CD4-positive, alpha-beta T cell treated with Interleukin-10 for 1 hour (primary cell): ENCODE data around the gene CTNNA2.

Experiments used
- DNase-seq: peaks from one replicate; pipeline ENCODE4 v3.0.0-alpha.2; 2020

Gene CTNNA2

DNA sequence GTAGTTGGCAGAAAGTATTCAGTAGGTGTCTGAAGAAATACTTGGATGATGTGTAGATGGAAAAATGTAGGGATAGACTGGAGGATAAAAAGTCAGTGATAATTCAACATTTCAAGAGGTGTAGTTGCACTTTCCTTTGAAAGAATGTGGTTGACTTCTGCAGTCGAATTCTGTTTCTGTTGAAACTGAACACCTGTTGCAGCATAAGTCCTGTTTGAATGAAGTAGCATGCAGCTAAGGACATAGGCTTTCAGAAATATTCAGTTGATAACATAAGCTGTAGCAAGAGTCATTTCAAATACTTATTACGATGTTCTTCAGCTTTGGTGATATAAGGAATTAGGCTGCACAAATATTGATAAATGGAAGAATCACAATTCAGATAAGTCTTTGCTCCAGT lies 1129.6 kb downstream of the CTNNA2 start:
- no peak for DNase-seq

DNA sequence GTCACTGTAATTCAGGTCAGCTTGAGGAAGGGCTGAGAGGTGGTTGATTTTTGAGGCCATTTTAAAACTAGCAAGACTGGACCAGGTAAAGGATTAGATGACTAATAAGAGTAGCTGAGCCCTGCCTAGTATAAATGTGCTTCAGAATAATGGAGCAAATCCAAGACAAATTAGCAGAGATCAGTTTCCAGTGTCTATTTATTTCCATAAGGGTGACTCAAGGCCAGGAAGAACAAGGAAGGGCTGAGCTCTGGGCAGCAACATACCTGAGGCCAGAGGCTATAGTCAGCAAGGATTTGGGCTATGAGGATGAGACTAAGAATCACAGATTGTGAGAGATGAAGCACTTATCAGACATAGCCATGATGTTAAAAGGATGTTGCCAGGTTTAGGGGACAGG lies 1130.7 kb downstream of the CTNNA2 start:
- no peak for DNase-seq

DNA sequence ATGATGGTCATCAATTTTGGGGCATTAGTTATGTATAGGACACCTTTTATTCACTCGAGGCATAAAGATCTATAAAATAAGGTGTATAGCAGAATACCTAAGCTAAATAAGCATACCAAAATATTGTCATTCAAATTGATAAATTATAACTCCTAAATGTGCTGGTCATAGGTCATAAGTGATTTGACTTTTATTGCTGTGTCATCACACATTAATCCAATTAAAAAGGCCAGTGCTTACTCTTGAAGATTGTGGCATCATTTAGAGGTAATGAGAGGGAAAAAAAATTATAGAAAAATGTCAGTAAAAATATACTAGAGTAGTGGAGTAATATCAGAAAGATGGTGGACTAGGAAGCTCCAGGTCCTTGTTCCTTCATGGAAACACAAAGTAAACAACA lies 1138.6 kb downstream of the CTNNA2 start:
- DNase-seq = no peak

DNA sequence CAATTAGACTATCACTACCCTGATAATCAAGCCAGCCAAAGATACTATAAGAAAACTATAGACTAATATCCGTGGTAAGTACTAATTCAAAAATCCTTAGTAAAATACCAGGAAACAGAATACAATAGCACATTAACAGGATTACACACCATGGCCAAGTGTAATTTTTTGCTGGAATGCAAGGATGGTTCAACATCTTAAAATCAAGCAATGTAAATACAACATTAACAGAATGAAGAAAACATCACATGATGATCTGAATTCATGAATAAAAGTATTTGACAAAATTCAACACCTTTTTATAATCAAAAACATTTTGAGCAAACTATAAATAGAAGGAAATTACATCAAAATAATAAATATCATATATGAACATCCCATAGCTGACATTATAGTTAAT lies 1142.4 kb downstream of the CTNNA2 start:
- DNase-seq = no peak

DNA sequence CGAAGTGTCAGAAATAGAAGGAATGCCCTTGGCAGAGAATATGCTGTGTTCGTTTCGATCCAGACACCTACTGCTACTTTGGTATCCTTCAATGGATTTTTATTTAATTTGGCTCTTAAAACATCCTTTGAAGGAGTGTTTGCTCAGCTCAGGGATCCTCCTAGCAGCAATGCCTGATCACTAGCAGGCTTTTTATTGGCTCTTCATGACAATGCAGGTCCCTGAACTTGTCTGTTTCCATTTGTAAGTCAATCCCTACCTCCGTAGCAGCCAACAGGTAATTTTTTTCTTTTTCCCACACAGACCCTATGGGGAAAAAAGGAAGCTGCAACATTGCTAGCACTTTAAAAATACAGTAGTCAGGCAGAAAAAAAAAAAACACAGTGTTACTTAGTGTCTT lies 1157.9 kb downstream of the CTNNA2 start:
- DNase-seq = no peak

DNA sequence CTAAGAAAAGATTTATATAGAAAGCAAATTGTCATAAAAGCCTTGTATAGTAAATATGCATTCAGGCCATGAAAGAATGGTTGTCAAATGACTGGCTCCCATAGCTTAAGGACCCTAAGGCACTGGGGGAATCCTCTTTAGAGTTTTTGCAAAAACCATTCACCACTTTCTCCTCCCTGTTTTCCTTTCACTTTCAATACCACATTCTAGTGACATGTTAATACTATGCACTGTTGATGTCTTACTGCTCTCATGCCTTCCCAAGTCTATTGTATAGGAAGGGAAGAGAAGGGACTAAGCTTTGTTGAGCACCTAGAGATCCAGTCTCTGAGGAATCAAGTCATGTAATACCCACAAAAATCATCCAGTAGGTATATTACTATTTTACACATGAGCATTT lies 1174.7 kb downstream of the CTNNA2 start:
- DNase-seq = no peak

DNA sequence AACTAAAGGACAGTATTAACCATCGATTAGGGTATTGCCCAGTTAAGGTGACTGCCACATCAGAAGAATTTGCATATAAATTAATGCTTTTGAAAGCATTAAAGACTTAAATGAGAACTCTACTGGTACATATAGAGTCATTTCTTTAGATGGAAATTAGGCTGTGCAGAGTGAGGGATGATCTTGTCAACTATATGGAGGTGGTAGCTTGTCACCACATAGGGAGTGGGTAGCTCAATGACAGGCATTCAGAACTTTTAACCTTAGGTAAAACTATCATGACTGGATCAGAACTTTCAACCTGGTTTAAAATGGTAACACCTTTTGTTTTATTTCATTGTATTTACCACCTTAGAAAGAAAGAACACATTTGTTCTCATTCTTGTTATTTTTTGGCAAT lies 1176.3 kb downstream of the CTNNA2 start:
- no peak for DNase-seq
